ENCODE results near the gene TUBGCP4. TPM values are rescaled to one million over a fixed set of nuclear protein-coding genes. Genes with fewer than 3 reads are reported as not detected.

The TUBGCP4 gene
- total RNA-seq, 1 experiment from 2014 or later, result 23.5 TPM

DNA sequence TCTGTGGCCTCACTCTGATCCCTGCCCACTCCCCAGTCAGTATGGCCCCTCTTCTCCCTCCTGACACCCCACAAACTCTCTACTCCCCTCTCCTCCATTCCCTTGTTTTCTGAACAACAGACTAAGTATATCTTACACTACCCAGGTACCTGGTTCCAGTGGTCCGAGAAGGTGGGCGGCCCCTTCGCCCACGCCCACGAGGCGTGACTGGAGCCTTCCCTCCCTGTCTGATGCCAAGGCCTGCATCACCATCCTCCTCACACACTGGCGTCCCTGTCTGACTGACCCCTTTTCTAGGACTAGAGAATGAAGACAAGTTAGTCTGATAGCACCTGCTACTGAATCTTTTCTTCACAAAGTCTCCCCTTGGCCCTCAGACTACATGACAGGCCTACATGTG, 50.0 kb downstream of the TUBGCP4 start:
- no peak for DNase-seq
- no peaks in the 10 kb centered on the region for H3K79me2 ChIP-seq (ENCODE audit: insufficient read depth, low read length)
- H3K23me2 ChIP-seq (ENCODE audit: insufficient read length, low read depth, low read length, poor library complexity, severe bottlenecking), result no peaks in the 10 kb centered on the region
- H3K9ac ChIP-seq (ENCODE audit: extremely low read depth, insufficient read length, low read length), result no peak overlapping the region
- no peaks in the 10 kb centered on the region for H3K9me3 ChIP-seq (ENCODE audit: control insufficient read depth, low read depth, low read length)
- H4K5ac ChIP-seq (ENCODE audit: insufficient read length, low read depth, low read length), result no peak overlapping the region
- TF ChIP-seq, protein P1, sequence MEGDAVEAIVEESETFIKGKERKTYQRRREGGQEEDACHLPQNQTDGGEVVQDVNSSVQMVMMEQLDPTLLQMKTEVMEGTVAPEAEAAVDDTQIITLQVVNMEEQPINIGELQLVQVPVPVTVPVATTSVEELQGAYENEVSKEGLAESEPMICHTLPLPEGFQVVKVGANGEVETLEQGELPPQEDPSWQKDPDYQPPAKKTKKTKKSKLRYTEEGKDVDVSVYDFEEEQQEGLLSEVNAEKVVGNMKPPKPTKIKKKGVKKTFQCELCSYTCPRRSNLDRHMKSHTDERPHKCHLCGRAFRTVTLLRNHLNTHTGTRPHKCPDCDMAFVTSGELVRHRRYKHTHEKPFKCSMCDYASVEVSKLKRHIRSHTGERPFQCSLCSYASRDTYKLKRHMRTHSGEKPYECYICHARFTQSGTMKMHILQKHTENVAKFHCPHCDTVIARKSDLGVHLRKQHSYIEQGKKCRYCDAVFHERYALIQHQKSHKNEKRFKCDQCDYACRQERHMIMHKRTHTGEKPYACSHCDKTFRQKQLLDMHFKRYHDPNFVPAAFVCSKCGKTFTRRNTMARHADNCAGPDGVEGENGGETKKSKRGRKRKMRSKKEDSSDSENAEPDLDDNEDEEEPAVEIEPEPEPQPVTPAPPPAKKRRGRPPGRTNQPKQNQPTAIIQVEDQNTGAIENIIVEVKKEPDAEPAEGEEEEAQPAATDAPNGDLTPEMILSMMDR (conservative IDR thresholded peaks at IDR 0.05), result no peak
- H3K18ac ChIP-seq (ENCODE audit: insufficient read length, low read depth, low read length), result no peak overlapping the region
- no peaks in the 10 kb centered on the region for H3K4me1 Mint-ChIP-seq
- WGBS (ENCODE audit: extremely low coverage, insufficient read length, low lambda C conversion rate), result no CpG with 5 or more reads among the region's 7 CpGs
- H3K79me1 ChIP-seq (ENCODE audit: insufficient read depth, low read depth, low read length, poor library complexity, severe bottlenecking), result no peaks in the 10 kb centered on the region
- no peak overlapping the region; a peak in 1 of 5 replicates for H3K4me3 Mint-ChIP-seq
- no peaks in the 10 kb centered on the region for H3K9me3 Mint-ChIP-seq
- H4K8ac ChIP-seq (replicated peaks; ENCODE audit: insufficient read length, low read depth, low read length), result no peak overlapping the region
- H2BK15ac ChIP-seq (ENCODE audit: low read depth, low read length), result no peak overlapping the region
- no peaks in the 10 kb centered on the region for H3K27me3 ChIP-seq (ENCODE audit: insufficient read depth, low read length)
- no peak overlapping the region for H4K91ac ChIP-seq (ENCODE audit: insufficient read length, low read depth, low read length)
- H3K4me1 ChIP-seq (ENCODE audit: insufficient read depth, low read length), result no peaks in the 10 kb centered on the region
- no peak overlapping the region for H2BK20ac ChIP-seq (ENCODE audit: low read depth, low read length, poor library complexity, severe bottlenecking)
- H3K36me3 Mint-ChIP-seq (ENCODE audit: insufficient read depth in 1 of 3, low read depth in 3 of 3), result peaks cover 39 to 84% (median 68%) of the 10 kb centered on the region in 3 experiments
- H3K27ac Mint-ChIP-seq, result no peak overlapping the region
- H2AK5ac ChIP-seq (ENCODE audit: insufficient read length, low read length), result no peak overlapping the region
- no peak overlapping the region for H2BK12ac ChIP-seq (ENCODE audit: insufficient read length, low read depth, low read length)
- no peak overlapping the region for H3K4me2 ChIP-seq (ENCODE audit: insufficient read depth, insufficient read length, low read length)
- H4K20me1 ChIP-seq (ENCODE audit: control insufficient read depth, insufficient read depth, insufficient read length), result no peaks in the 10 kb centered on the region
- no peak overlapping the region for H3T11ph ChIP-seq (ENCODE audit: low read length)
- no peak overlapping the region for H3K23ac ChIP-seq (ENCODE audit: insufficient read length, low read depth, low read length)
- no peak overlapping the region for H3K4ac ChIP-seq (ENCODE audit: low read depth, low read length)
- H3K56ac ChIP-seq (ENCODE audit: insufficient read length, low read depth, low read length), result no peak overlapping the region
- no peak overlapping the region for H2BK120ac ChIP-seq (ENCODE audit: low read depth, low read length, poor library complexity, severe bottlenecking)
- no peak overlapping the region for H2BK5ac ChIP-seq (ENCODE audit: insufficient read length, low read length)
- H3K14ac ChIP-seq (ENCODE audit: insufficient read depth, low read length), result no peak overlapping the region
- H3K27me3 Mint-ChIP-seq (ENCODE audit: low read depth), result no peaks in the 10 kb centered on the region
- no peak overlapping the region for H3K27ac ChIP-seq (ENCODE audit: insufficient read length, low read depth, low read length)
- no peak overlapping the region for H2AFZ ChIP-seq (ENCODE audit: low read length)
